NB4 (cell line): ENCODE results near the gene LRP1B.

Experiments
- DNase-seq: peaks from one replicate; pipeline ENCODE4 v3.0.0; 2010; ENCODE audit warnings: low read depth
- H3K4me3 ChIP-seq: one replicate; pipeline ENCODE4 v1.5.1; 2011; ENCODE audit warnings: mild to moderate bottlenecking, low read depth, low read length, moderate library complexity
- CTCF ChIP-seq: IDR thresholded peaks from one replicate; pipeline ENCODE4 v1.5.1; 2012; ENCODE audit warnings: low read depth, low read length
- MAX ChIP-seq: IDR thresholded peaks from 2 replicates; pipeline ENCODE4 v1.6.1; 2011; ENCODE audit warnings: low read depth, low read length
- MYC ChIP-seq: IDR thresholded peaks from 2 replicates; pipeline ENCODE4 v1.6.1; 2011; ENCODE audit warnings: low read depth, low read length
- POLR2A ChIP-seq: IDR thresholded peaks from 2 replicates; pipeline ENCODE4 v1.6.1; 2011; ENCODE audit warnings: mild to moderate bottlenecking; ENCODE audit not compliant: insufficient read length; ENCODE audit errors: extremely low read depth

Gene LRP1B

GRCh38 chr2:141911485-141912066 is 219.2 kb downstream of the LRP1B start:
- TF ChIP-seq MYC (no peak), POLR2A (no peak), MAX (no peak), CTCF (peak; percentile 21)
- peak; percentile 56 for DNase-seq

GRCh38 chr2:141906678-141907077 is 224.1 kb downstream of the LRP1B start:
- TF ChIP-seq CTCF = no peak
- no peak for TF ChIP-seq MYC
- TF ChIP-seq MAX = no peak
- no peak for TF ChIP-seq POLR2A
- no peak overlapping the region for H3K4me3 ChIP-seq
- DNase-seq = no peak

More at GRCh38 chr2:141911485-141912066, 219.2 kb downstream of the LRP1B start:
- no peak overlapping the region for H3K4me3 ChIP-seq

- TF ChIP-seq CTCF (no peak), MYC (no peak), POLR2A (no peak), MAX (no peak)
- H3K4me3 ChIP-seq = no peak overlapping the region
- DNase-seq = no peak
These were observed 230.0 kb downstream of the LRP1B start for GRCh38 chr2:141900826-141901225.

- no peak overlapping the region for H3K4me3 ChIP-seq
- no peak for DNase-seq
- TF ChIP-seq POLR2A = no peak
- no peak for TF ChIP-seq CTCF
- no peak for TF ChIP-seq MYC
- TF ChIP-seq MAX = no peak
These were observed 231.1 kb downstream of the LRP1B start for GRCh38 chr2:141899740-141900139.

GRCh38 chr2:141889788-141890187 is 241.0 kb downstream of the LRP1B start:
- DNase-seq = no peak
- TF ChIP-seq MYC (no peak), POLR2A (no peak), MAX (no peak), CTCF (no peak)
- no peak overlapping the region for H3K4me3 ChIP-seq

- TF ChIP-seq MYC (no peak), CTCF (no peak), MAX (no peak), POLR2A (no peak)
- no peak for DNase-seq
- no peak overlapping the region for H3K4me3 ChIP-seq
These were observed 241.7 kb downstream of the LRP1B start for GRCh38 chr2:141888987-141889555.
